Kidney epithelial cell (primary cell): Measurements from ENCODE around the gene SLC7A4. TPM values are rescaled to one million over a fixed set of nuclear protein-coding genes. Genes with fewer than 3 reads are reported as not detected.
"Not testable (repeated sequence)": the region's sequence is repeated elsewhere in the genome, so short reads cannot be mapped to it uniquely, and the experiment has no call there.

ENCODE experiments used
- DNase-seq: peaks from one replicate; pipeline ENCODE4 v3.0.0-alpha.2; 2010; ENCODE audit warnings: low read depth
- H3K27me3 ChIP-seq: 2 replicates; pipeline ENCODE4 v1.6.0; 2011; ENCODE audit warnings: low read length; ENCODE audit not compliant: control insufficient read depth, insufficient read depth
- H3K36me3 ChIP-seq: 2 replicates; pipeline ENCODE4 v1.5.1; 2011; ENCODE audit warnings: low read length; ENCODE audit not compliant: control insufficient read depth, insufficient read depth
- H3K4me3 ChIP-seq: 2 replicates; pipeline ENCODE4 v1.5.1; 2011; ENCODE audit warnings: low read depth, mild to moderate bottlenecking, control low read depth, low read length
- total RNA-seq: library from RNA; depleted of rRNA; stranded (reverse); fragments of >200 nt; gene quantifications from 2 replicates; pipeline ENCODE4 v1.2.3, GENCODE V29; 2015
- TF ChIP-seq, protein P1 (sequence below): IDR thresholded peaks from 2 replicates; pipeline ENCODE4 v1.5.1; 2011; ENCODE audit warnings: mild to moderate bottlenecking, moderate library complexity, low read length, control low read depth, inconsistent platforms; ENCODE audit not compliant: insufficient read depth, poor library complexity, severe bottlenecking

SLC7A4 gene
- total RNA-seq, 1 donor from 2014 or later = 2.3 TPM

DNA sequence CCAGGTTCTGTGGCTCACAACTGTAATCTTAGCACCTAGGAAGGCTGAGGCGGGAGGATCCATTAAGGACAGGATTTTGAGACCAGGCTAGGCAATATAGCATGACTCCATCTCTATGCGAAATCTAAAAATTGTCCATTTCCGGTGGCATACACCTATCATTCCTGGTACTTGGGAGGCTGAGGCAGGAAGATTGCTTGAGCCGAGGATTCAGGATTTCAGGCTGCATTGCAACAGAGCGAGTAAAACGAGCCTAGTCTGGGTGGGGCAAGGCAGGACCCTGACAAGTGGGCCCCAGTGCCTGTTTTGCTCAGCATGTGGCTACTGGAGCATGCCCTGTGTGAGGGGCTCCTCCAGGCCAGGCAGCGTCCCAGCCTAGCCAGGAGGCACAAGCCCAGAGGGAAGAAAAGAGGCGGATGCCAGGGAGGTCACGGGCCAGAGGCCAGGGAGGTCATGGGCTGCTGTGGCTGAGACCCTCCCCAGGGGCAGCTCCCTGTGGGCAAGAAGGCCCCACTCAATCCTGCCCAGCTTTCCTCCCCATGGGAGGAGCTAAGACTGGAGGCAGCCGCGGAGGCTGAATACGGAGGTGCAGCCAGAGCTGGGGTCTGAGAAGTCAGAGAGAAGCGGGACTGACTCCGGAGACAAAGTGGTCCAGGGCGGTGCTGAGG lies 21.8 kb upstream of the SLC7A4 start:
- Histone ChIP-seq H3K36me3 (no peaks in the 10 kb centered on the region), H3K4me3 (no peak overlapping the region), H3K27me3 (peaks cover 8% of the 10 kb centered on the region)
- no peak for DNase-seq
- TF ChIP-seq, protein P1, sequence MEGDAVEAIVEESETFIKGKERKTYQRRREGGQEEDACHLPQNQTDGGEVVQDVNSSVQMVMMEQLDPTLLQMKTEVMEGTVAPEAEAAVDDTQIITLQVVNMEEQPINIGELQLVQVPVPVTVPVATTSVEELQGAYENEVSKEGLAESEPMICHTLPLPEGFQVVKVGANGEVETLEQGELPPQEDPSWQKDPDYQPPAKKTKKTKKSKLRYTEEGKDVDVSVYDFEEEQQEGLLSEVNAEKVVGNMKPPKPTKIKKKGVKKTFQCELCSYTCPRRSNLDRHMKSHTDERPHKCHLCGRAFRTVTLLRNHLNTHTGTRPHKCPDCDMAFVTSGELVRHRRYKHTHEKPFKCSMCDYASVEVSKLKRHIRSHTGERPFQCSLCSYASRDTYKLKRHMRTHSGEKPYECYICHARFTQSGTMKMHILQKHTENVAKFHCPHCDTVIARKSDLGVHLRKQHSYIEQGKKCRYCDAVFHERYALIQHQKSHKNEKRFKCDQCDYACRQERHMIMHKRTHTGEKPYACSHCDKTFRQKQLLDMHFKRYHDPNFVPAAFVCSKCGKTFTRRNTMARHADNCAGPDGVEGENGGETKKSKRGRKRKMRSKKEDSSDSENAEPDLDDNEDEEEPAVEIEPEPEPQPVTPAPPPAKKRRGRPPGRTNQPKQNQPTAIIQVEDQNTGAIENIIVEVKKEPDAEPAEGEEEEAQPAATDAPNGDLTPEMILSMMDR = no peak

DNA sequence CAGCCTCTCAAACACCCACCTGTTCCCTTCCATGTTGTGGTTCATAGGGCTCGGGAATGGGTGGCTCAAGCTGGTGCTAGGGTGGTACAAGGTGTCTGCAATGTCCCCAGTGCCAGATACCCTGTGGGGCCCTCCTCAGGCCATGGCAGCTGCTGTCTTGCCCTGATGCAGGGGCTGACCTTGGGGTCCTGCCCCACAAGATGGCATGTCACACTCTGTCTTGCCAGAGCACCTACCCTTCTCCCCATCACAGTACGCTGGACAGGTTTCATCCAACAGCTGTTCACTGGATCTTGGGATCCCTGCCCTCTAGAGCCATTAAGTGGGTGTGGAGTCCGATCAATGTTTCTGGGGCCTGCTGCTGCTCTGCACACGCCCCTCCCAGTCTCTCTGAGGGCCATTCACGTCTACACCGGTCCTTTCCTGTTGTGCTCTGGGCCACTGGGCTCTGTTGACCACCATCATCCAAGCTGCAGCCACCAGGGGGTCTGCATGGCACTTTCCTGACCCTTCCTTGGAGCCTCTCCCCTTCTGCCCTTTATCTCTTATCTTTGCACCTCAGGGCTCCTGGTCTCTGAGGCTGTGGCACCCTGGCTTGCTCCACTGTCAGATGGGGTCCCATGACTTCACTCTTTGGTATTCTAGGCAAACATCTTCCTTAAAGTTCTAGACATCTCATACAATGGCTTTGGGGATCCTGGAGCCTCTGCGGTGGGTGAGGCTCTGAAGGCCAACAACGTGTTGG lies 20.5 kb upstream of the SLC7A4 start:
- DNase-seq = no peak
- H3K27me3 ChIP-seq = peaks cover 8% of the 10 kb centered on the region
- TF ChIP-seq, protein P1 = no peak
- H3K36me3 ChIP-seq = no peaks in the 10 kb centered on the region
- no peak overlapping the region for H3K4me3 ChIP-seq

DNA sequence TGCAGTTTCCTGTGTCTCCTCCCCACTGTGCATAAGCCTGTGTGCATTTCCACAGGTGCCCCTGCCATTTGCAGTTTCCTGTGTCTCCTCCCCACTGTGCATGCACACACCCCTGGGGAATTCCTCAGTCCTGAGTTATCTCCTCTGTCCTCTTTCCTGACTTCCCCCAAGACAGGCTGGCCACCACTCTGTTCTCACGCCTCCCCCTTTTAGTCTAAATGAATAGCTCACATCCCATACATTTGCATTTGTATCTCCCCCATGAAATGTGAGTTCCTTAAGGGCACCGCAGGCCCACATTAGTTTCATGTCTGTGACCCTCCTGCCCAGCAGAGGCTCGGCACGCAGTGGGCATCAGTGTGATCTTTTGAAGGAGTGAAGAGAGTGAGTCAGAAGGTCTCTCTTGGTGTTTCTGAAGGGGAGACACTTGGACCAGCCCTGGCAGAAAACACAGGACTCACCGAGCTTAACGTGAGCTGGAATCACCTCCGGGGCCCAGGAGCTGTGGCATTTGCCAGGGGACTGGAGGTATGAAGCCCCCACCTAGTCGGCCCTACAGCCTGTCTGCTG lies 19.6 kb upstream of the SLC7A4 start:
- Histone ChIP-seq H3K27me3 (peaks cover 8% of the 10 kb centered on the region), H3K36me3 (no peaks in the 10 kb centered on the region)
- TF ChIP-seq, protein P1 = no peak

DNA sequence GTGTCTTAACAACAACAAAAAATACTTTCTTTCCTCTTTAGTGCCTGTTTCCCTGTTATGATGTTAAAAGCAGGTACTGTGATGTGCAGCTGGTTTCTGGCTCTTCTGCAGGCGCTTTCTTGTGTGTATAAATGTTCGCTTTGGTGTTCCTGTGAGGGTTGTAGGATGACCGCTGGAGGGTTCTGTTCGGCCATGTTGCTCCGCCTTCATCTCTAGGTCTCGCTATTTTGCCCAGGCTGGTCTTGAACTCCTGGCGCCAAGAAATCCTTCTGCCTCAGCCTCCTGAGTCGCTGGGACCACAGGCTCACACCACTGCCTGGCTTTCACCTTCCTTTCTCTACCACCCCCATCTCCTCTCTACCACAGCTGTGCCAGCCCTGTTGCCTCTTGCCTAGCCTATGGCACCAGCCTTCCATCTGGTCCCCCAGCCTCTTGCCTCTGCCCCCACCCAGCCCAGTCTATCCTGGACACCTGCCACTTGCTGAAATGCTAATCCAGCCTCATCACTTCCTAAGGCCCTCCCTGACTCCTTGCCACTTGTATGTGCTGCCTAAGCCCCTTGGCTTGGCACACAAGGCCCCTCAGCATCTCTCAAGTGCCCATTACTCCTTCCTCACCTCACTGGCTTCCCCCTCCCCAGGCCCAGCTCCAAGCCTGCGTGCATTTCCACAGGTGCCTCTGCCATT lies 18.9 kb upstream of the SLC7A4 start:
- Histone ChIP-seq H3K36me3 (no peaks in the 10 kb centered on the region), H3K27me3 (peaks cover 6% of the 10 kb centered on the region), H3K4me3 (no peak overlapping the region)
- TF ChIP-seq, protein P1 = no peak
- DNase-seq = no peak

More for the DNA sequence above, 19.6 kb upstream of the SLC7A4 start:
- H3K4me3 ChIP-seq = no peak overlapping the region
- no peak for DNase-seq

DNA sequence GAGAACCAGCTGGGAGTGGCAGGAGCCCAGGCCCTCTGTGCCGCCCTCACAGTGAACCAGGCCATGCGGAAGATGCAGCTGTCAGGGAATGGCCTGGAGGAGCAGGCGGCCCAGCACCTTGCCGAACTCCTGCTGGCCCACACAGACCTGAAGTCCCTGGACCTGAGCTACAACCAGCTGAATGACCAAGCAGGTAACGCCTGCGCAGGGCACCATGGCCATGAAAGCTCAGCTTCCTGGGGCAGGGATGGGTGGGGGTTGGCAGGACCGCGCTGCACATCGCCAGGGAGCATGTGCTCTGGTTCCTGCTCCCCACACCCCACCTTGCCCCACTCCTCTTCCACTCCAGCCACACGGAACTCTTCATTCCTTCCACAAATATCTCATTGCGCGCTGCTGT lies 16.6 kb upstream of the SLC7A4 start:
- not testable (repeated sequence) for H3K36me3 ChIP-seq, H3K27me3 ChIP-seq, H3K4me3 ChIP-seq, DNase-seq

DNA sequence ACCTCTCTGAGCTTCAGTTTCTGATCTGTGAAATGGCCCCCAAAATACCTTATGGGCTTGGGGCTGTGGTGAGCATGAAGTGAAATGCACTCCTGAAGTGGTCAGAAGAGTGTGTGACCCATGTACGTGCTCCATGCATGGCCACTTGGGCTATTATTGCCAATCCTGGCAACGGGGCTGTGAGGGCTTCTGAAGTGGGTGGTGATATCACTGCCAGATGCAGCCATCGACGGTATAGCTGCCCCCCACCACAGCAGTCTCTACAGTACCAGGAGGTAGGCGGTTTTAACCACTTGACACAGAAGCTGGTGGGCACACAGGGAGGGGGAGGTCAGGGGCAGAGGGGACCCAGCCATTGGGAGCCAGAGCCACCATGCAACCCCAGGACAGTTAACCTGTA lies 16.1 kb upstream of the SLC7A4 start:
- not testable (repeated sequence) for H3K36me3 ChIP-seq, H3K4me3 ChIP-seq, DNase-seq, H3K27me3 ChIP-seq
